ENCODE measurements around the gene AUTS2.

The AUTS2 gene

GRCh38 chr7:70374772-70375533 is 776.7 kb downstream of the AUTS2 start:
- DNase-seq (ENCODE audit: low spot score) (no peak), ATAC-seq (ENCODE audit: low read depth) (no peak)
- Histone ChIP-seq H3K4me3 (ENCODE audit: severe bottlenecking) (no peak overlapping the region), H3K36me3 (ENCODE audit: low read depth) (no peaks in the 10 kb centered on the region), H3K9me3 (ENCODE audit: severe bottlenecking) (peaks cover 1% of the 10 kb centered on the region), H3K27ac (ENCODE audit: poor library complexity, severe bottlenecking) (no peak overlapping the region), H3K4me1 (ENCODE audit: insufficient read depth, poor library complexity, severe bottlenecking) (no peaks in the 10 kb centered on the region), H3K27me3 (ENCODE audit: insufficient read depth, poor library complexity, severe bottlenecking) (no peaks in the 10 kb centered on the region)
- TF ChIP-seq CTCF (IDR thresholded peaks at IDR 0.05; ENCODE audit: poor library complexity, severe bottlenecking): no peak

- no peaks in the 10 kb centered on the region for H3K27me3 ChIP-seq (ENCODE audit: insufficient read depth, poor library complexity, severe bottlenecking)
- no peak for TF ChIP-seq CTCF (IDR thresholded peaks at IDR 0.05; ENCODE audit: poor library complexity, severe bottlenecking)
- DNase-seq (ENCODE audit: low spot score): no peak
- no peak for ATAC-seq (ENCODE audit: low read depth)
- no peak overlapping the region for H3K4me3 ChIP-seq (ENCODE audit: severe bottlenecking)
- H3K27ac ChIP-seq (ENCODE audit: poor library complexity, severe bottlenecking): no peak overlapping the region
- H3K4me1 ChIP-seq (ENCODE audit: insufficient read depth, poor library complexity, severe bottlenecking): no peaks in the 10 kb centered on the region
- peaks cover 1% of the 10 kb centered on the region for H3K9me3 ChIP-seq (ENCODE audit: severe bottlenecking)
- no peaks in the 10 kb centered on the region for H3K36me3 ChIP-seq (ENCODE audit: low read depth)
Measured at GRCh38 chr7:70376561-70377031, 778.3 kb downstream of the AUTS2 start.

GRCh38 chr7:70377957-70378356 is 779.7 kb downstream of the AUTS2 start:
- Histone ChIP-seq H3K27ac (ENCODE audit: poor library complexity, severe bottlenecking) (no peak overlapping the region), H3K27me3 (ENCODE audit: insufficient read depth, poor library complexity, severe bottlenecking) (no peaks in the 10 kb centered on the region), H3K4me3 (ENCODE audit: severe bottlenecking) (no peak overlapping the region), H3K36me3 (ENCODE audit: low read depth) (no peaks in the 10 kb centered on the region), H3K4me1 (ENCODE audit: insufficient read depth, poor library complexity, severe bottlenecking) (no peaks in the 10 kb centered on the region), H3K9me3 (ENCODE audit: severe bottlenecking) (no peaks in the 10 kb centered on the region)
- ATAC-seq (ENCODE audit: low read depth) (no peak), DNase-seq (ENCODE audit: low spot score) (no peak)
- no peak for TF ChIP-seq CTCF (IDR thresholded peaks at IDR 0.05; ENCODE audit: poor library complexity, severe bottlenecking)

- DNase-seq (ENCODE audit: low spot score) (no peak), ATAC-seq (ENCODE audit: low read depth) (no peak)
- no peak overlapping the region for H3K4me3 ChIP-seq (ENCODE audit: severe bottlenecking)
- no peaks in the 10 kb centered on the region for H3K27me3 ChIP-seq (ENCODE audit: insufficient read depth, poor library complexity, severe bottlenecking)
- no peaks in the 10 kb centered on the region for H3K4me1 ChIP-seq (ENCODE audit: insufficient read depth, poor library complexity, severe bottlenecking)
- no peaks in the 10 kb centered on the region for H3K9me3 ChIP-seq (ENCODE audit: severe bottlenecking)
- no peaks in the 10 kb centered on the region for H3K36me3 ChIP-seq (ENCODE audit: low read depth)
- H3K27ac ChIP-seq (ENCODE audit: poor library complexity, severe bottlenecking): no peak overlapping the region
- TF ChIP-seq CTCF (IDR thresholded peaks at IDR 0.05; ENCODE audit: poor library complexity, severe bottlenecking): no peak
Measured at GRCh38 chr7:70379210-70379609, 780.9 kb downstream of the AUTS2 start.

- Histone ChIP-seq H3K27ac (ENCODE audit: poor library complexity, severe bottlenecking) (no peak overlapping the region), H3K4me1 (ENCODE audit: insufficient read depth, poor library complexity, severe bottlenecking) (no peaks in the 10 kb centered on the region), H3K9me3 (ENCODE audit: severe bottlenecking) (no peaks in the 10 kb centered on the region), H3K27me3 (ENCODE audit: insufficient read depth, poor library complexity, severe bottlenecking) (no peaks in the 10 kb centered on the region), H3K36me3 (ENCODE audit: low read depth) (no peaks in the 10 kb centered on the region), H3K4me3 (ENCODE audit: severe bottlenecking) (no peak overlapping the region)
- ATAC-seq (ENCODE audit: low read depth) (no peak), DNase-seq (ENCODE audit: low spot score) (no peak)
- no peak for TF ChIP-seq CTCF (IDR thresholded peaks at IDR 0.05; ENCODE audit: poor library complexity, severe bottlenecking)
Measured at GRCh38 chr7:70380421-70381015, 782.2 kb downstream of the AUTS2 start.
